Astrocyte of the spinal cord (primary cell): ENCODE data around the gene ETHE1.

Source experiments
- DNase-seq: peaks from one replicate; pipeline ENCODE4 v3.0.0; 2011; ENCODE audit warnings: low read depth, low spot score
- H3K4me3 ChIP-seq: 2 replicates; pipeline ENCODE4 v1.5.1; 2011; ENCODE audit warnings: low read depth, mild to moderate bottlenecking, low read length, moderate library complexity
- in situ Hi-C: cut with HindIII; loops from 2 replicates; pipeline ENCODE4 v1.10.0; 2017; ENCODE audit warnings: low sequenced_read_pairs
- TF ChIP-seq, protein P1 (sequence below): IDR thresholded peaks from 2 replicates; pipeline ENCODE4 v1.5.1; 2012; ENCODE audit warnings: low read depth, mild to moderate bottlenecking, low read length, inconsistent platforms

The ETHE1 gene

DNA sequence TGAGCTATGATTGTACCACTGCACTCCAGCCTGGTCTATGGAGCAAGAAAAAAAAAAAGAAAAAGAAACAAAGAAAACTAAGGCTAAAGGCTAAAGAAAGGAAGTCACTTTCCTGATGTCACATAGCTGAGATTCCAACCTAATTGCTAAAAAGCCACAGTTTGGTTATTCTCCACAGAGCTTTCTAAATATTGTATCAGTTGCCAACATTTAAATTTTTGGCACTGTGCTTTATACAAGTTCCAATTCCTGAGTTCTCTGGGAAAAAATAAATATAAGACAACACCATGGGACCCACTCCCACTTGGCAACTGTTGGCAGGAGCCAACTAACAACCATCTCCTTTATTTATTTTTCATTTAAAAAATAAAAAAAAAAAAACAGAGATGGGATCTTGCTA, 50.4 kb downstream of the ETHE1 start:
- DNase-seq, result peak; percentile 69
- in situ Hi-C loops, result no loop called here
- TF ChIP-seq, protein P1, sequence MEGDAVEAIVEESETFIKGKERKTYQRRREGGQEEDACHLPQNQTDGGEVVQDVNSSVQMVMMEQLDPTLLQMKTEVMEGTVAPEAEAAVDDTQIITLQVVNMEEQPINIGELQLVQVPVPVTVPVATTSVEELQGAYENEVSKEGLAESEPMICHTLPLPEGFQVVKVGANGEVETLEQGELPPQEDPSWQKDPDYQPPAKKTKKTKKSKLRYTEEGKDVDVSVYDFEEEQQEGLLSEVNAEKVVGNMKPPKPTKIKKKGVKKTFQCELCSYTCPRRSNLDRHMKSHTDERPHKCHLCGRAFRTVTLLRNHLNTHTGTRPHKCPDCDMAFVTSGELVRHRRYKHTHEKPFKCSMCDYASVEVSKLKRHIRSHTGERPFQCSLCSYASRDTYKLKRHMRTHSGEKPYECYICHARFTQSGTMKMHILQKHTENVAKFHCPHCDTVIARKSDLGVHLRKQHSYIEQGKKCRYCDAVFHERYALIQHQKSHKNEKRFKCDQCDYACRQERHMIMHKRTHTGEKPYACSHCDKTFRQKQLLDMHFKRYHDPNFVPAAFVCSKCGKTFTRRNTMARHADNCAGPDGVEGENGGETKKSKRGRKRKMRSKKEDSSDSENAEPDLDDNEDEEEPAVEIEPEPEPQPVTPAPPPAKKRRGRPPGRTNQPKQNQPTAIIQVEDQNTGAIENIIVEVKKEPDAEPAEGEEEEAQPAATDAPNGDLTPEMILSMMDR, result no peak
- H3K4me3 ChIP-seq, result no peak overlapping the region

DNA sequence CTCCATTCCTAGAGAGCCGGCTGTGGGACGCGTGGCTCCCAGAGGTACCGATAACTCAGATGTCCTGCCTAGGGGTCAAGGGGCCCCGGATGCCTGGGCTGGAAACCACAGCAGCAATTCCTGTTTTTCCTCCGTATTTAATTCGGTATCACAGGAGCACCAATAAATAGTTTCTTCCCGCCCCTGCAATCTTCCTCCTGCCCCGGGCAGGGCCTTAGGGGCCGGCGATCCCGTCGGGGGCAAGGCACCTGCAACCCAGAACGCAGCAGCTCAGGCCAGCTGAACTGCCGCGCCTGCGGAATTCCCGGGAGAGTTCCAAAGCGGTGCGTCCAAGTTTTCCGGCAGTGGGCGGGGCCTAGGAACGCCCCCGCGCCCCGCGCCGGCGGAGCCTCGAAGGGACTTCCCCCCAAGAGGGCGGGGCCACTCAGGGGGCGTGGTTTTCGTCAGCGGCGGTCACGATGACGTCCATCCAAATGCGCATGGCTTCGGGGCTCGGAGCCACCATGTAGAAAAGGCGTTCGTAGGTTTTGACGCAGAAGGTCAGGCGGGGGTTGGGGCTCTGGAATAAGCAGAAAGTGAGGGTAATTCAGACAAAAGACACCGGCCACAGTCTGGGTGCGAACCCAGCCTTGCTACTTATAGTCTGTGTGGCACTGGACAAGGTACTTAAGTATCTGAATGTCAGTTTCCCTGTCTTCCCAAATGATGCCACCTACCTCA, 51.9 kb downstream of the ETHE1 start:
- in situ Hi-C loops, result no loop called here
- peak; percentile 95 for DNase-seq

DNA sequence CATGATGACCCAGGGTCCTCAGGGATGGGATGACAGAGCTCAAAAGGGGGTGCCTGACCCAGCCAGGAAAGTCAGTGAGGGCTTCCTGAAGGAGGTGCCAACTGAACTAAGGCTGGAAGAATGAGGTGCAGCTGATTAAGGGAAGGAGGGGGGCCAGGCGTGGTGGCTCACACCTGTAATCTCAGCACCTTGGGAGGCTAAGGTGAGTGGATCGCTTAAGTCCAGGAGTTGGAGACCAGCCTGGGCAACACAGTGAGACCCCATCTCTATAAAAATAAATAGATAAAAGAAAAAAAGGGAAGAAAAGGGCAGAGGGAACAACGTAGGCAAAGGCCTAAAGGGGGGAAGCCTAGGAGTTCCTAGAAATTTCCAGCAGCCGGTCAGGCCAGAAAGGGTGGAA, 52.5 kb downstream of the ETHE1 start:
- TF ChIP-seq, protein P1, result no peak
- no peak for DNase-seq
- no peak overlapping the region for H3K4me3 ChIP-seq
- in situ Hi-C loops, result no loop called here

More for the DNA sequence above, 51.9 kb downstream of the ETHE1 start:
- TF ChIP-seq, protein P1, result no peak
- peak overlapping the region; percentile 28 for H3K4me3 ChIP-seq

DNA sequence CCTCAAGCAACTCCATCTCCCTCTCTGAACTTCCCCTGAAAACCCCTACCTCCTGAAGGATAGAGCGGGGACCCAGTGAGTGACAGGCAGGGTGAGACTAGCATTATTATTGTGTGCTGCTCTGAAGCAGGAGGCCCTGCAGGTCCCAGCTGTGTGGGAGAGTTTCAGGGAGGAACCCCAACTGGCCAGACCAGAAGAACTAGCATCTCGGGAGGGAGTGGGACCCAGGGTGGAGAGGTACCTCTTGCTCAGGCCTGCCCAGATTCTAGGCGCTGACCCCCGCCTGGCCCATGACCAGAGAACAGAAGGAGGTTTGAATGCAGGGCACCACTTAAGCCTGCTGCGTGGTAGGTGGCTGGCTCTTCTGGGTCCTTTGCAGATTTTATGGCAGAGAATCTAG, 55.9 kb downstream of the ETHE1 start:
- no peak for DNase-seq
- TF ChIP-seq, protein P1, result no peak
- in situ Hi-C loops, result no loop called here
- H3K4me3 ChIP-seq, result no peak overlapping the region

DNA sequence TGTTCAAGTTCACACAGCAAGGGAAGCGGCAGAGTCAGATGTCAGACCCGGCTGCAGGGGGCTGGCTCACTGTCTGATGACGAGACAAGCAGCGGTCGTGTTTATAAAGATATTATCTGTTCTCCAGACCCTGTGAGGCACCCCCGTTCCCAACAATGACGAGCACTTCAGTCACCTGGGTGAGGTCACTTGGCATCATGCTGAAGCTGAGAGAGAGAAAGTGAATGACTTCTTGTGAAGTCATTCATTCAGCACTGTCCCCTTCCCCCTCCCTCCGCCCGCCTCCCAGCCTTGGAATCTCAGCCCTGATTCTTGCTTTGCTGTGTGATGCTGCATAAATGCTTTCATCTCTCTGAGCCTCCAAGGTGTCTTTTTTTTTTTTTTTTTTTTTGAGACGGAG, 56.7 kb downstream of the ETHE1 start:
- in situ Hi-C loops, result no loop called here
- peak; percentile 23 for DNase-seq
- no peak overlapping the region for H3K4me3 ChIP-seq
- TF ChIP-seq, protein P1, result no peak

DNA sequence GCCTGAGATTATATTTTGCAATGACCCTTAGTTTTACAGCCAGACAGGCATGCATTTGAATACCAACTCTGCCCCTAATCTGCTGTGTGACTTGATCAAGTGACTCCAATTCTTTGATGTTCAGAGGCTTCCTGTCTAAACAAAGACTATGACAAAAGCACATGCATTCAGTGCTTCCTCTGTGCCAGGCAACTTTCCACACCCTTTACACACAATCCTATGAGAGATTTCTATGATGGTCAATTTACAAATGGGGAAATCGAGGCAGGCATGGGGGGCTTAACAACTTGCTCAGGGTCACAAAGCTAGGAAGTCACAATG, 57.9 kb downstream of the ETHE1 start:
- DNase-seq, result no peak
- in situ Hi-C loops, result no loop called here
- TF ChIP-seq, protein P1, result no peak
- H3K4me3 ChIP-seq, result no peak overlapping the region
